Measurements from ENCODE around the gene RHOJ.

RHOJ gene

DNA sequence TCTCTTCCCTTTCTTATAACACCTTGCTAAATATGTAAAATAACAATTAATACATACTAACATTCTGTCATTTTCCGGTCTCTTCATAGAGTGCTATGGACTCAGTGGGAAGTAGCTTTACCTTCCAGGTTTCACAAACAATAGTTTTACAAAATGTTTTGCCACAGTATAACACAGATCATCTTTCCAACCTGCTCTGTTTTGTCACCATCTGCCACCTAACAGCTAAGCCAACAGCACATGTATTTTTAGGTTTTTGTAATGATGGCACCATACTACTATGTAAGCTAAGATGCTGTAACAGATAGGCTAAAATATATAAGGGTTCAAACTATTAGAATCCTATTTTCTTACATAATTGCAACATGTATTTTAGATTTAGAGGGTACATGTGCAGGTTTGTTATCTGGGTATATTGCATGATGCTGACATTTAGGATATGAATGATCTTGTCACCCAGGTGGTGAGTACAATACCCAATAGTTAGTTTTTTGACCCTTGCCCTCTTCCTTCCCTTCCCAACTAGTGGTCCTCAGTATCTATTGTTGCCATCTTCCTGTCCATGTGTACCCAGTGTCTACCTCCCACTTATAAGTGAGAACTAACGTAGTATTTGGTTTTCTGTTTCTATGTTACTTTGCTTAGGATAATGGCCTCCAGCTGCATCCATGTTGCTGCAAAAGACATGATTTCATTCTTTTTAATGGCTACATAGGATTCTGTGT, 8.7 kb downstream of the RHOJ start:
- no peak for TF ChIP-seq CTCF (IDR thresholded peaks at IDR 0.05; ENCODE audit: low read depth, low read length, missing control alignments)
- no peak for DNase-seq (ENCODE audit: extremely low read depth, low read depth)
- no peak overlapping the region for H3K4me3 ChIP-seq (replicated peaks; ENCODE audit: low read depth, low read length)

GRCh38 chr14:63214417-63215196, 10.4 kb downstream of the RHOJ start:
- no peak overlapping the region for H3K4me3 ChIP-seq (replicated peaks; ENCODE audit: low read depth, low read length)
- DNase-seq (ENCODE audit: extremely low read depth, low read depth): no peak
- no peak for TF ChIP-seq CTCF (IDR thresholded peaks at IDR 0.05; ENCODE audit: low read depth, low read length, missing control alignments)

DNA sequence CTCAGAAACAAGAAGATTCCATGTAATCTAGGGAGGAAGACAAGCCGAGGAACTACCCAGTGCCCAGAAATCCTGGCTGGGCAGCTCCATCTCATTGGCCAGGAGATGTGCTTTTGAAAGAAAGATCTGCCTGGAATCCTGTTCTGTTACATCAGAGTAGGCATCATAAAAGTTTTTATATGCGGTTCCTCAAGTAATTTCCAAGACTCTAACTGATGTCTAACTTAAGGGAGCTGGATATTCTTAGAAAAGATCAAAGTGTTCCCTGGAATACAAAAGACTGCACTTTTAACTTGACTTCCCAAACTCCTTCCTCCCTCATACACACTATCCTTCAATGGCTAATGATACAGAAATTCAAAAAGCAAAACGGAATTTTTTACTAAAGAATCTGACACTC, 16.3 kb downstream of the RHOJ start:
- H3K4me3 ChIP-seq (replicated peaks; ENCODE audit: low read depth, low read length): no peak overlapping the region
- DNase-seq (ENCODE audit: extremely low read depth, low read depth): no peak
- TF ChIP-seq CTCF (IDR thresholded peaks at IDR 0.05; ENCODE audit: low read depth, low read length, missing control alignments): no peak

DNA sequence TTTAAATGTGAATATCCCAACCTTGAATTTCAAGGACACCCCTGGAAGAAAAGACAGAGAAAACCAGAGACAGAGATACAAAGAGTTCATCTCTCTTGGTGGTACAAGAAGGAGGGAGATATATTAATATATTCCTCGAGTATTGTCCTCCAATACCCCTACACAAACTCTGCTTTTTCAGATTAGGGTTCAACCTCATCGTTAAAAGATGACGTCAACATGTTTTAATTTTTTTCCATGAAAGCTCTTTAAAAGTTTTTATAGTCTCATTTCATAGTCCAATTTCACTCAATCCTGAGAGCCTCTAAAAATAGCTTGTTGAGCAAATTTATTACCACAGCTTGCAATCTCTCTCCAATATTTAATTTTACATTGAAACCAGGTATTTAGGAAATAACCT, 19.4 kb downstream of the RHOJ start:
- no peak for DNase-seq (ENCODE audit: extremely low read depth, low read depth)
- TF ChIP-seq CTCF (IDR thresholded peaks at IDR 0.05; ENCODE audit: low read depth, low read length, missing control alignments): no peak
- H3K4me3 ChIP-seq (replicated peaks; ENCODE audit: low read depth, low read length): no peak overlapping the region

DNA sequence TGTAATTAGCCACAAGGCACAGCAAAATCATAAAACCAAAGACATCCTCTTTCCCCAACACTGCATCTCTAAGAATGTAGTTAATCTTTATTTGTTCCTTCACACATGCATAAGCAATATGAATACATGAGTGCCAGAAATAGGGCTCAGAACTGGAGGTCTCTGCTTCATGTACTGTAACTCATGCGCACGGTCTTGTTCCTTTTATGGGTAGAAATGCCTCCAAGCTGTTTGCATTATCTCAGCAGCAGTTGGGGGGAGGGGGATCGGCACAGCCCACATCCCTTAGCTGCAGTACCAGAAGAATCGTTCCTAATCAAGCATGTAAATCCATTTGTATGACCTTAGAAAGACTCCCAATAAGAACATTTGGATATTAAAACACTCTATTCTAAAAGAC, 20.0 kb downstream of the RHOJ start:
- TF ChIP-seq CTCF (IDR thresholded peaks at IDR 0.05; ENCODE audit: low read depth, low read length, missing control alignments): no peak
- no peak for DNase-seq (ENCODE audit: extremely low read depth, low read depth)
- H3K4me3 ChIP-seq (replicated peaks; ENCODE audit: low read depth, low read length): no peak overlapping the region

DNA sequence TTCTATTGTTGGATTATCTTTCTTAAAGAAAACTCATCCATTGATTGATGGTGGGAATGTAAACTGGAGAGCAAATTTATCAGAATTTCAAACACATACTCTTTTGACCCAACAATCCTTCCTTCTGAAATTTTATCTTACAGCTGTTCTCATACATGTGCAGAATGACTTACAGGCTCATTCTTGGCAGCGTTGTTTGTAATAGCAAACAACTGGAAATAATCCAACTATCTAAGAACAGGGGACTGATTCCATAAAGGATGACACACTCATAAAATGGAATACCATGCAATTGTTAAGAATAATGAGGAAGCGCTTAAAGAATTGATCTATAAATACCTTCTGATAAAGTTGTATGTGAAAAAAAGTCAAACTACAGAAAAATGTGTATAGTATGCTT, 24.0 kb downstream of the RHOJ start:
- TF ChIP-seq CTCF (IDR thresholded peaks at IDR 0.05; ENCODE audit: low read depth, low read length, missing control alignments): no peak
- no peak for DNase-seq (ENCODE audit: extremely low read depth, low read depth)
- no peak overlapping the region for H3K4me3 ChIP-seq (replicated peaks; ENCODE audit: low read depth, low read length)

Measured in HFF-Myc (cell line).